ENCODE results near the gene CACNA1C.
"Not testable (repeated sequence)": the region's sequence is repeated elsewhere in the genome, so short reads cannot be mapped to it uniquely, and the experiment has no call there.

Gene CACNA1C

DNA sequence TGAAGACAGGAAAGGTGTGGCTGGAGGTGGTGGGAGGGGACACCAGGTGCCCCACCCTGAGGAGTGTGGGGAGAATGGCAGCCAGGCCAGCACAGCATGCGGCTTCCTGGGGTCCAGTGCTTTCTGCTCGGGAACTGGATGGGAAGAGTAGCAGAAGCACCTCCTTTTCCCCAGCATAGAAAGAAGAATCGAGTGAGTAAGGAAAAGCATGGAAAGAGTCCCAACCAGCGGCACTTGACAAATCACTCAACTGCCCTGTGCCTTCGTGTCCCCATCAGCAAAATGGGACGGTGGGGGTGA is 631.2 kb downstream of the CACNA1C start:
- not testable (repeated sequence) for DNase-seq

DNA sequence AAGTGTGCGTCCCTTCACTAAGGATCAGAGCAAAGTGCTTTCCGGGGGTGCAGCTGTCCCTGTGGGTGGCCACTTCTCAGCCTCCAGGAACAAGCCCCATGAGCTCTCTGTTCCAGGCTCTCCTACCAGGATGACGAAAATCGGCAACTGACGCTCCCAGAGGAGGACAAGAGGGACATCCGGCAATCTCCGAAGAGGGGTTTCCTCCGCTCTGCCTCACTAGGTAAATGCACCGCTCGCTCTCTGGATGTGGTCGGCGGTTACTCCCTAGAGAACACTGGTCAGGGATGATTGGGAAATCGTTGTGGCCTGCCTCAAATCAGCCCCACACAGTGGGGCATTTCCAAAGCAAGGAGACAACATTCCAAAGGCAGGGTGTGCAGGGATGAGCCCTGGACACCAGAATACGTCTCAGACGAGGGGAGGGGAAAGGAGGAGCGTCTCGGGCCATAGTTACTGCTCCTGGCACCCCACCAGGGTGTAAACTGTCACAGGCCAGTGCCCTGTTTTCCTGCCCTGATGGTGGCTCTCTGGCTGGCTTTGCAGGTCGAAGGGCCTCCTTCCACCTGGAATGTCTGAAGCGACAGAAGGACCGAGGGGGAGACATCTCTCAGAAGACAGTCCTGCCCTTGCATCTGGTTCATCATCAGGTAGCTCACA is 633.0 kb downstream of the CACNA1C start:
- DNase-seq: not testable (repeated sequence)

DNA sequence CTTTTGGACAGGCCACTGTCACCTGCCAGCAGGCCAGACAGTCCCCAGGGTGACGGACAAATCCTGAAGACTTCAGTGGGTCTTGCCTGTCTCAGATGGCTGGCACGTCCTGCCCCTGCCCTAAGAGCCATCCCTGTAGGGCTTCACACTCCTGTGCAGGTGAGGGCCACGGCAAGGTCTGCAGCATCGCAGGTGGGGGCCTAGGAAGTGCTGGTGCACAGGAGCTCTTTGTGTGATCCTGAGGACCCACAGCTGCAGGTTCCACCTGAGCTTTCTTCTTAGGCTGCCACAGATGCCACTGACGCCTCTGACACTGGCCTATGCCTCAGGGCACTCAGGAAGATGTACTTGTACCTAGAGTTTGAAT is 633.5 kb downstream of the CACNA1C start:
- no peak for DNase-seq

DNA sequence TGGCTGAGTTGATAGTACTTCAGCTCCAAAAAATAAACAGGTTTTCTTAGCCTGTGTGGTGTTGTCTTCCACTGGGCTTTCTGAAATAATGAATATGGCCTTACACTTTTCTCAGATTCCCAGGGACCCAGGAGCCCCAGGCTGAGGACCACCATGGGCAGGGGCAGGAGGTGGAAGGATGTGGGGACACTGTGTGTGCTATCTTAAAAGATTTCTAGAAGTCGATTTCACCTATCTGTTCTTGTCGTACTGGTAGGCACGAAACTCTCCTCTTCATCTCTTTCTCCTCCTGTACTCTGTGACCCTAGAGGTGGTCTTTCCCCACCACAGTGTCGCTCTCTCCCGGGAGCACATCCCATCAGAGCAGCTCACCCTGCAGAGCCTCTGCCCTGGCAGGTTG is 634.3 kb downstream of the CACNA1C start:
- DNase-seq: no peak

DNA sequence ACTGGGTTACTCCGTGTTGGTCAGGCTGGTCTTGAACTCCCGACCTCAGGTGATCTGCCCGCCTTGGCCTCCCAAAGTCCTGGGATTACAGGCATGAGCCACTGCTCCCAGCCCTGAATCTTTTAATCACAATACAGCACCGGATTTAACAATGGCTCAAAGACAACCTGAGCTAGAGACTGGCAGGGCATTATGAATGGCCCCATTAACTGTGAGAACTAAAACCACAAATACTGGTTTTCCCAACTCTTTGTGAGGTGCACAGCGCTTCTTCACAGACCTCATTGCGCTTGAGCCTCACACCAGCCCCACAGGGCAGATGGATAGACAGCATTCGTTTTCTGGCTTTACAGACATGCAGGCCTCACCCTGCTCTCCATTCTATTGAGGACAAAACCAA is 634.9 kb downstream of the CACNA1C start:
- no peak for DNase-seq

DNA sequence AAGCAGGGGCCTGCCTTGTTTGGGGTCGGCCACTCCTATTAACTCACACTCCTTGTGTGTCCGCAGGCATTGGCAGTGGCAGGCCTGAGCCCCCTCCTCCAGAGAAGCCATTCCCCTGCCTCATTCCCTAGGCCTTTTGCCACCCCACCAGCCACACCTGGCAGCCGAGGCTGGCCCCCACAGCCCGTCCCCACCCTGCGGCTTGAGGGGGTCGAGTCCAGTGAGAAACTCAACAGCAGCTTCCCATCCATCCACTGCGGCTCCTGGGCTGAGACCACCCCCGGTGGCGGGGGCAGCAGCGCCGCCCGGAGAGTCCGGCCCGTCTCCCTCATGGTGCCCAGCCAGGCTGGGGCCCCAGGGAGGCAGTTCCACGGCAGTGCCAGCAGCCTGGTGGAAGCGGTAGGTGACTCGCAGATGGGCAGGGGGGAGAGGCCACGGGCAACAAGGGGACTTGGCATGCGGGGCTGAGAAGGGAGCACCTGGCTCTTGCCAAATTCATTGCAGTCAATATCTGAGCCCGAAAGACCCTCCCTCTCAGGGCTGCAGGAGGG is 635.7 kb downstream of the CACNA1C start:
- DNase-seq: no peak

DNA sequence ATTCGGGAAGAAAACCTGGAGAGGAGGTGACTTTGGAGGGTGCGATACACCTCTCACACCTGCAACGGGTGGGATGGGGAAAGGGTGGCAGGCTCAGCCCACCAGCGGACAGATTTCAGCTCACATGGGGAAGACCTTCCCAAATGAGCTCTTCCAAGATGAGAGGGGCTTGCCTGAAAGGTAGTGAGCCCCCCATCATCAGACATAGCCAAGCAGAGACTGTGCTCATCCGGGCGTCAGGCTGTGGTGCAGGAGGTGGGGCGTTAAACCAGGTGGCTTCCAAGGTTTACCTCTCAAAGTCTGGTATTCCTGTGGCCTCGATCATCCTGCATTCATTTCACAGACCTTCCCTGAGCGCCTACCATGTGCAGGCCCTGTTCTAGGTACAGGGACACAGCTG is 636.6 kb downstream of the CACNA1C start:
- no peak for DNase-seq

DNA sequence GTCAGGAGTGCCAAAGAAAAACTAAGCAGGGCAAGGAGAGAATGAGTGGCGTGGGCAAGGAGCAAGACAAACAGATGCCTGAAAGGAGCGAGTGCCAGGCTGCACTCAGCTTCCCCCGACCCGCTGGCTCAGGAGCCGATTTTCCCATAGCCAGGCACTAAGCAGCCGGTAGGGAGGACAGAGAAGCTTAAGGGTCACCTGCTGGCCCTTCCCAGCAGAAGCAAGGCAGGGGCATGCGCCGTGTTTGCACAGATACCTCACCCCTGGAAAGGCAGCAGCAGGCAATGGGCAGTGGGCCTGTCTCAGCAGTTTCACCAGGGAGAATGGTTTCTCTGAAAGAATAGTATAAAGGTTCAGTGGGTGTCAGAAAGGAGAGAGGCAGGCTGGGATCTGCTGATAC is 637.1 kb downstream of the CACNA1C start:
- no peak for DNase-seq

DNA sequence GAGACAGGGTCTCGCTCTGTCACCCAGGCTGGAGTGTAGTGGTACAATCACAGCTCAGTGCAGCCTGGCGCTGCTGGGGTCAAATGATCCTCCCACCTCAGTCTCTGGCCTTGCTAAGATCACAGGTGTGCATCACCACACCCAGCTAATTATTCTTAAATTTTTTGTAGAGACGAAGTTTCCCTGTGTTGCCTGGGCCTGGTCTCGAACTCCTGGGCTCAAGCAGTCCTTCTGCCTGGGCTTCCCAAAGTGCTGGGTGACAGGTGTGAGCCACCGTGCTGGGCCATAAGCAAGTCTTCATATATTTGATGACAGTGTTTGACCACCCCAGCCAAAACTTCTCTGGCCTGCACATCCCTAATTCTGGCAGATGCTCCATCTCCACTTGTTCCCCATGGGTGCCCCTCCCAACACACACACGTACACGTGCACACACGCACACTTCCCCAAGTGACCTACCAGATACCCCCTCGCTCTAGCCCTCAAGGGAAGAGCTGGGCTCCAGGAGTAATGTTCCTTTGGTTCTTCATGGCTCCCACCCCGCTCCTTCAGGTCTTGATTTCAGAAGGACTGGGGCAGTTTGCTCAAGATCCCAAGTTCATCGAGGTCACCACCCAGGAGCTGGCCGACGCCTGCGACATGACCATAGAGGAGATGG is 637.7 kb downstream of the CACNA1C start:
- DNase-seq: peak in 1 of 2 experiments; percentile 10

DNA sequence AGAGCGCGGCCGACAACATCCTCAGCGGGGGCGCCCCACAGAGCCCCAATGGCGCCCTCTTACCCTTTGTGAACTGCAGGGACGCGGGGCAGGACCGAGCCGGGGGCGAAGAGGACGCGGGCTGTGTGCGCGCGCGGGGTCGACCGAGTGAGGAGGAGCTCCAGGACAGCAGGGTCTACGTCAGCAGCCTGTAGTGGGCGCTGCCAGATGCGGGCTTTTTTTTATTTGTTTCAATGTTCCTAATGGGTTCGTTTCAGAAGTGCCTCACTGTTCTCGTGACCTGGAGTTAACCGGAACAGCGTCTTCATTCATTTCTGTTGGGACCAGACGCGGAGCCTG is 638.2 kb downstream of the CACNA1C start:
- peak; percentile 66 to 77 for DNase-seq

DNA sequence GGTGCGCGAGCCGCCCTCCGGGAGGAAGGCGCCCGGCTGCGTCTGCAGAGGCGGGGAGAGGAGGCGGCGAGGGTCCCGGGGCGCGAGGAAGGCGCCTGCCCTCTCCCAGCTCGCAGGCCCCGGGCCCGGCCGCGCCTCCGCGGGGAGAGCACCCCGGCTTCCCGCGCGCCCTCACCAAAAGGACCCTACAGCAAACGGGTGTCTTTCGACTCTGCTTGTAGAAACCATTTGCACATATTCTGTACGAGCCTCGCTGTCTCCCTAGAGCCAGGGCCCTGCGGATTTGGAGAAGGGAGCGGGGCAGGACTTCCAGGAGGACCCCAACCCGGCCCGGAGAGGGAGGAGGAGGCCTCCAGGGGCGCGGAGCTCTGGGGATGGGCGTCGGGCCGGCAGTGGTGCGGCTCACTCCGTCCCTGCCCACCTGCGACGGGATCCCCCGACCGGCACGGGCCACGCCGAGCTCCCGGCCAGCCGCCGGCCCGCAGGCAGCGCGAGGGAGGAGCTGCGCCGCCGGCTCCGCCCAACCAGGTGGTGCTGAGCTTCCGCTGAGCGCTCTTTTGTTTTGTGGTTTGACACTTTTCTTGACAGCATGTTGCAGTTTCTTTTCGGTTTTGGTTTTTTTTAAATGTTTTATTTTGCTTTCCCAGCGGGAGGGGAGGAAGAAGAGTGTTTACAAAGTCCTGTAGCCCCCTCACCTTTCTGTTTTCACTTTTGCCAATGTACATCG is 638.7 kb downstream of the CACNA1C start:
- DNase-seq: peak; percentile 27 to 50

DNA sequence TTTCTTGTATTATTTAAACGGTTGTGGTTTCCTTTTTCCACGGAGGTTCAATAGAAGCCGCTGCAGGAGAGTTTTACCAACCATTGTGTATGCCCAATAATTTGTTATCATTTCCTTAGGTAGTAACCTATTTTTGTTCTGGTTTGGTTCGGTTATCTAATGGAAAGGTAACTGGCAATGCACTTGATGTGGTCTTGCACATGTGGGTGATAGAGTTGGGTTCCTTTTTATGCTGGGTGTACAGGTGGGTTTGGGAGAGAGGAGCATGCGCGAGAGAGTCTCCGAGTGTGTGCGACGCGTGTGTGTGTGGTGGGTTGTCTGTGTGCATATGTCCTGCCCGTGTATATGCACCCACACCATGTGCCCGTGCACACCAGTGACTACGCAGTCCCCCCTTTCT is 639.3 kb downstream of the CACNA1C start:
- peak; percentile 16 to 26 for DNase-seq

DNA sequence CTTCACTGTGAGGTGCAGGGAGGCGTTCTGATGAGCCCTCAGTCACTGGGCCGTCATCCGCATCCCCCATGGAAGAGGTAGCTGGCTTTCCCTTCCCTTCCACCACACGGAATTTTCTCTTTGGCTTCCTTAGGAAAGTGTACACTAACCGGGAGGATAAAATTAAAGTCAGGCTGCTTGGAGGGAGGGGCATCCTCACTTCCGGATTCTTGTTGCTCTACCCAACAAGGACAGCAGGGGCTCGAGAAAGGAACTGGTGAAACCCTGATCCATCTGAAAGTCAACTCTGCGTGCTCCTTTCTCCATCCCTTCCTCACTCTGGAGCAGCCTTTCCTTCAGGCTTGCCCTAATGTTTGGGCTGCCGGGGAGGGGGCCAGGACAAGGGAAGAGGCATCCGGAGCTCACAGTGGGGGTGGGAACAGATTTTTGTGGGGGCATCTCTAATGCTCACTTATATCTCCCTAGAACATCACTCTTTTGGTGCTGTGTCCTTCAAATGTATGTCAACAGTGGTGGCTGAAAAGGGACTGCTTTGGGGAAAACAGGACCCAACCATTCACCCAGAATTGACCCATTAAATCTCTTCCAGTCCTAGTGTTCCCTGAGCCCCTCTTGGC is 640.6 kb downstream of the CACNA1C start:
- peak; percentile 56 to 59 for DNase-seq

DNA sequence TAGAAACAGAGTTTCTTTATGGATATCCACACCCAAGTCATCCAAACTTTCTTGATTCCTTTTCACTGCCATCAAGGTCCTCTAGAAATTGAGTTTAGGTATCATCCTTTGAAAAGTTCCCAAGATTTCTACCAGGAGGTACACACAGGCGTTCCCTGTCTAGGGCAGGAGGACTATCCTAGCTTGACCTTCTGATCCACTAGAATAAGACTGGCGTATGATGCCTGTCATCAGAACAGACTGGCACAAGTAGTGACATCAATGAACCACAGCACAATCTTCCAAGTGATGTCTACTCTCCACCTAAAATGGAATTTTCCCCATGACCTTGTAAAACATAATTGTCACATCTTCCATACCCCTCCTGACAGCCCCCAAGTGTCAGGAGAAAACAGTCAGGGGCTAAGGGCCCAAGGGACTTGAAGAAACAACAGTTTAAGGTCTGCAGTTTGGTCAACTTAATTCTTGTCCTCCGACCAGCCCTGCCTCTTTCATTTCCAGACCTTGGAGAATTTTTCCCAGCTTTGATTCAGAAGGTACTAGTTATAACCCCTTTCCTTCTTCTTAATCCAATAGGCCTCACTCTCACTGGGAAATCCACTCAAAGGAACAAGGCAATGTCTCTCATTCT is 641.3 kb downstream of the CACNA1C start:
- no peak for DNase-seq

DNA sequence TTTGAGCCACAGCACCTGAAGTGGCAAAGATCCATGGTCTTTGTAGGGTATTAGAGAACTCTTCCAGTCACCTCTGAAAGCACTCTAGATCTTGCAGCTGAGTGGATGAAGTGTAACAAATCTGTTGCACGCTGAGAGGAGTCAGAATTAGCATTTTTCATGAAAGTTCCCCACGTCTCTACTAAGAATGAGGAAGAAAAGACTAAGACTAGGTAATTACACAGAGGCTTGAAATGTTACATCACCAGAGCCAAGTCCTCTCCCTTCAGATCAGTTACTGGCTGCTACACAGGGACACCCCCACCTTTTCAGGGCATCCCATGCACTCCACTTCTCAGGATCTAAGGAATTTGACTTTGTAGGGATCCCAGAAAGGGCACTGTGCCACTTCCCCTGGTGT is 643.3 kb downstream of the CACNA1C start:
- peak in 1 of 2 experiments; percentile 2 for DNase-seq

DNA sequence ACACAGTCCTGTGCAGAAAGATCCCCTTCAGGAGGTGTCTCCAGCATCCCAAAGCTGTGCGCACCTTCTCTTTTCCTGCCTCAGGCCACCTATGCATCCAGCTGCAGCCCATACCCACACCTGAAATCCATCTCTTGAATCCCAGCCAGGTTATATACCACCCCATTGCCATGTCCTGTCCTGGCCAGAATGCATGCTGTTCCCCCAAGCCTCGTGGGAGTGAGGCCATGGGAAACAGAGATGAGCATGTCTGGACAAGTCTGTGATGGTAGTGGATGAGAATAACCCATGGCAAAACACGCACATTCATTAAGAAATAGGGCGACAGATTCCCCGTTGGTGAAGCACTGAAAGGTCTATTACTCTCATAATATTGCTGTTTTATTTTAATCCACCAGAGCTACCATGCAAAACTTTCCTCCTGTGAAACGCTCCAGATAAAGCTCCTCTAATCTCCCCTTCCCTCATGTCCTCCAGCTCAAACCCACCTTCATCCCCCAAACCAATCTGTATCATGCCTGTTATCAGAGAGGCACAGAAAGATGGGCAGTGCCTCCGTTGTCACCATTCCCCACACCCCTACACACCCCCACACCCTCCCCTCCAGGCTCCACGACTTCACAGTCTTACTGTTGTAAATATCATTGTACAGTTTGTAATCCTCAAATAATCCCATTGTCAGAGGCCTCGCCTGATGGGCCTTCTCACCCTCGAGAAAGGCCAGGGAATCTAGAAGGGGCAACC is 644.4 kb downstream of the CACNA1C start:
- no peak for DNase-seq

DNA sequence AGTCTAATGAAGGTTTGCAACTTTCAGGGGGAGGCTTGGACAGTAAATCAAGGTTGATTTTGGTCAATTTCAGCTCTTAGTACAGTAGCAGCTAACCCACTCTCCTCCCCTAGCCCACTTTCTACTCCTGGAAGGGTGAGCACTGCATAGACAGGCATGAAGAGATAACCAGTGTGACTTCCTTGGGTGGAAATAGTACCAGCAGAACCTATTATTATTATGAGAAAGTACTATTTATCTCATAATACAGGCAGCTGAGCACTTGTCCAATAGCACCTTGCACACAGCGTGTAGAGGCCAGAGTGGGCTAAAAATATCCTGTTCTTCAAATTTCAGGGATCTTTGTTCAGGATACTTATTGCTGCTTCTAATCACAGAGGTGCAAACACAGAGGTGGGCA is 645.8 kb downstream of the CACNA1C start:
- no peak for DNase-seq

DNA sequence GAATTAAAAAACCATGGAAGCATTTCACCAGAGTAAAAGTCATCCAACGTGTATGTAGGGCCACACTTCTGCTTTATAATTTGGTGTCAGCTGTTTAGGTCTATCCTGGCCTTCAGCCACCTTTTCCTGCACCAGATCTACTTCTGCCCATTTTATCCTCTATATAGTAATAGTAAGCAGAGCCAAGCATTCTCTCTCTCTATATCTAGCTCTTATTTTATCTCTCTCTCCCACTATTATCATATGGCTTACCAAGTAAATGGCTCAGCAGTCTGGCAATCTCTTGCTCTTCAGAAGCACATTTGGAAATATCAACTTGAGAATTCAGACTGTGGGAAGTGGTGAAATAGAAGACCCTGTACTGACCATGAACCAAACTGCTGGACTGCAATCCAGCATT is 657.9 kb downstream of the CACNA1C start:
- DNase-seq: no peak

DNA sequence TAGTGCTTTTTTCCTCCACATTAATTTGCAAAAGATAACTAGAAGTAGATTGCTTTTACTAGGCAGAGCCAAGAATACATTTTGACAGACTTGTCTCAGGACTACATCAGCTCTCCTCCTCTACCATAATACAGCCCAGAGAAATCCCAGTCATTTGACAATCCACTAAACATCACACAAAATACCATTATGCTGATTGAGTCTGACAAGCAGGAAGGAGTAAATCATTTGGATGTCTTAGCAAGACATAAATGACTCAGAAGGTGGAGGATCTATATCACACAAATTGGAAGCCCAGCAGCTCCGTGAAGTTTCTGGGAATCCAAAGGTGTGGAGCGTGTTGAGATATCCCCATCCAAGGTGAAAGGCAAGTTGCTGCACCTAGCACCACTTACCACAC is 666.6 kb downstream of the CACNA1C start:
- DNase-seq: no peak

DNA sequence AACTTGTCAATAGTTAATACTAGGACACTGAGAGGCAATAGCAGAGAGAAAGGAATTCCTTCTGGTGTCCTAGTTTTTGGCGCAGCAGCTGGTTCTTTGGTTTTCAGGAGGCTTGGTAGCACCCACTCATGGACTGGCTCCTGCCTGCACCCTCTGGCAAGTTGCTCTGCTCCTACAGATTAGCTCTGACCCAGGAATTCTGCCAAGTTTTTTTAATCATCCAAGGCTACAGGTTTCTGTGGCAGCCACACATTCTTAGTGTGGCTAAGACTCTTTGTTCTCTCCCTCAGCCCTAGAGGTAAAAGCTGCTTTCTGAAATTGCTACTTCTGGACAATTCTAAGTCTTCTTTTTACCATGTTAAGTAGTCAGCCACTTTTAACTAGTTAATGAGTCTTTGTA is 670.0 kb downstream of the CACNA1C start:
- DNase-seq: no peak

DNA sequence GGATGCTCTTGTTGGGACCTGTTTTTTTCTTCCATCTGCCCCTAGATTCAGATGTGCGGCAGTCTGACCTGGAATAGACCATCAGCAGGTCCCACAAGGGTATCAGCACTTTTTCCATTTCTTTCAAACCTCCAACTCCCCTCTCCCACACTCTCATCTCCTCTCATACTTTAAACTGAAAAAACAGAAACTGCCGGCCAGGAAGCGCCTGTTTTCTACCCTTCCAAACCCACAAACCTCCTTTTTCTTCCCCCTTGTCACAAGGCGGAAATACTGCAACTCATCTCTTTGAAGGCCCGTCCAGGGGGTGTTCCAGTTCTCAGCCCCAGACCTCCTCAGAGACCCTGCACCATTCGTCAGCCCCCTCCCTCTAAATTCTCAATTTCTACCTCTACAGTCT is 679.5 kb downstream of the CACNA1C start:
- DNase-seq: peak; percentile 85 to 88

DNA sequence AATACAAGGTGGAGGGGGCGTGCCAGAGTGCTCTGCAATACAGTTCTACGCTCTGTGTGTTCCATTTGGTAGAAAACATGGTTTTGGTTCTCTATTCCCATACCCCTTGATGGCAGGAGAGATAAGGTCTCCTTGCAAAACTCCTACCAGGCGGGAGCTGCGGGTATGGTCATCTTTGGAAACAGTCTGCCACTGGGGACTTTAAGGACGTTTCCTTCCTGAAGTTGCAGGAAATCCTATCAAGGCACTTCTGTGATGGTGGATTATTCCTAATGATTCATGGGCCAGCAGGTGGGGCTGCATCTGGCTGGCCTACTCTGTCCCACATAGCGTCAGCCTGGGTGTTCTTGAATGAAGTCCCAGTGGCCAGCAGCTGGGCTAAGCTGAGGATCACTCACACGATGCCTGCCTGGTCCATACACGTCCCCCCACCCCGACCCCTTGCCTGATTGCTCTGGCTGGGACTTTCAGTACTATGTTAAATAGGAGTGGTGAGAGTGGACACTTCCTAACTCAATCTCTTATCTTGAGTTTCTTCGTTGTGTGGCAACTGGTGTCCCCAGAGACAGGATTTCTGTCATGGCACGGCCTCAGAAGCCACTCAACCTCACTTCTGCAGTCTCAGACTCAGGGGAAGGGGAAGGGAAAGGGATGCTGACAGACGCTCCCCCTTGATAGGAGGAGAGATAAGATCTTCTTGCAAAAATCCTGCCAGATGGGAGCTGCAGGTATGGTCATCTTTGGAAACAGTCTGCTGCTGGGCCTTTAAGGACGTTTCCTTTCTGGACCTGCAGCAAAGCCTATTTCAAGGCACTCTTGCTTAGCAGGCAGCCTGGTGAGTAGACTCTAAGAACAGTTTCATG is 680.9 kb downstream of the CACNA1C start:
- no peak for DNase-seq
